Heart right ventricle (tissue), 16 donors: ENCODE measurements around the gene DOCK4. TPM values are rescaled to one million over a fixed set of nuclear protein-coding genes. Genes with fewer than 3 reads are reported as not detected.

ENCODE experiments used
- ATAC-seq, 8 donors: fragments of 200-7000 bp; cut with Tn5 transposase; one replicate each; pipeline ENCODE4 v1.9.1; 2020; ENCODE audit warnings: mild to moderate bottlenecking in 8 of 8, moderate library complexity in 8 of 8, moderate number of reproducible peaks in 1 of 8
- DNase-seq, 2 donors: peaks; one replicate each; pipeline ENCODE4 v3.0.0-alpha.2; 2020
- H3K27ac ChIP-seq, 10 donors: fragments of 200-600 bp; sonication (generic) in 2 of 10; one replicate each; pipeline versions ENCODE4 v1.5.0 to v1.8.0; 2020 to 2022; ENCODE audit warnings: mild to moderate bottlenecking in 3 of 10
- H3K27me3 ChIP-seq, 7 donors: fragments of 200-600 bp; one replicate each; pipeline ENCODE4 v1.8.0; 2021 to 2022; ENCODE audit warnings: mild to moderate bottlenecking in 2 of 7
- H3K36me3 ChIP-seq, 9 donors: fragments of 200-600 bp; sonication (generic) in 1 of 9; one replicate each; pipeline versions ENCODE4 v1.5.0 to v1.8.0; 2020 to 2022; ENCODE audit warnings: mild to moderate bottlenecking in 2 of 9
- H3K4me1 ChIP-seq, 9 donors: fragments of 200-600 bp; sonication (generic) in 1 of 9; one replicate each; pipeline versions ENCODE4 v1.5.0 to v1.8.0; 2020 to 2022; ENCODE audit warnings: mild to moderate bottlenecking in 4 of 9
- H3K4me3 ChIP-seq, 10 donors: fragments of 200-600 bp; sonication (generic) in 2 of 10; one replicate each; pipeline versions ENCODE4 v1.5.0 to v1.8.0; 2020 to 2022; ENCODE audit warnings: mild to moderate bottlenecking in 7 of 10, moderate library complexity in 2 of 10
- H3K9me3 ChIP-seq, 11 donors: fragments of 200-600 bp in 10 of 11; sonication (generic) in 2 of 11; one replicate each; pipeline versions ENCODE4 v1.5.0 to v1.8.0; 2013 to 2022; ENCODE audit warnings: mild to moderate bottlenecking in 2 of 11, control low read depth in 1 of 11, moderate library complexity in 1 of 11
- WGBS, 2 donors: extraction: QIAGEN DNeasy Blood & Tissue Kit; methylation state at CpG; one replicate each; pipeline ENCODE4 v1.1.7; 2013; ENCODE audit warnings: inconsistent platforms in 1 of 2; 5-methylcytosine and 5-hydroxymethylcytosine counted together
- intact Hi-C, 10 donors: fragments of 100-400 bp; cut with DNase I; formaldehyde crosslinking; loops; one replicate each; pipeline versions ENCODE4 v1.11.1 to v1.14.2; 2022
- polyA plus RNA-seq, 2 donors: library from polyadenylated mRNA; stranded (reverse); fragments of 200-250 nt; gene quantifications; one replicate each; pipeline ENCODE4 v1.2.3, GENCODE V29; 2013
- total RNA-seq, 10 donors: library from RNA; stranded (reverse); fragmentation: NEBNext Ultra II Directional in 3 of 10; extraction: Animal tissue kit (Norgen Biotek cat#: 25700) in 3 of 10; gene quantifications; one replicate each; pipeline versions ENCODE4 v1.2.1 to v1.2.4, GENCODE V29; 2021 to 2023
- TF ChIP-seq, protein P1 (sequence below), 9 donors: fragments of 200-600 bp; sonication (generic) in 2 of 9; IDR thresholded peaks; one replicate each; pipeline versions ENCODE4 v1.5.0 to v1.8.0; 2021 to 2022; ENCODE audit warnings: antibody characterized with exemption in 9 of 9, mild to moderate bottlenecking in 5 of 9, moderate library complexity in 1 of 9
- donor health status: Arrhythmogenic right ventricular cardiomyopathy.
- donor health status: ischemic (EF 13 %, LVEDD 7.1; RV severe dilation, severe dysfunction).
- donor health status: healthy with polysubstance abuse.
- donor health status: DM: no; HTN: yes; CAD: no.
- donor health status: DM: no; HTN: no; CAD: no.
- donor health status: ischemic (EF 25% LVEDD 6.9; RV normal size, moderate dysfunction).
- donor health status: ischemic (EF 25% LVEDD 5.7; RV mildly dilated, moderate dysfunction).
- donor health status: healthy.
- donor health status: DM: yes; HTN: yes; CAD: no.
- donor health status: Ischemic cardiomyopathy.
- donor health status: ischemic (EF 35%, LVEDD 5.7; RV mildly dilated, moderate dysfunction).
- donor health status: nonischemic (EF 11% LVEDD 7.7; RV severe dilation, severe dysfunction).
- donor health status: DM: yes; HTN: yes; CAD: no.
- donor health status: PGD.
- donor health status: ischemic (EF 29% LVEDD 5.4; RV normal size, mild dysfunction).
- donor health status: nonischemic (EF 23%, LVEDD 6.1; RV moderate dilation, normal function).

DOCK4 gene
- total and polyA plus RNA-seq, 12 donors, result 2.6 to 26.8 (median 14.7) TPM

DNA sequence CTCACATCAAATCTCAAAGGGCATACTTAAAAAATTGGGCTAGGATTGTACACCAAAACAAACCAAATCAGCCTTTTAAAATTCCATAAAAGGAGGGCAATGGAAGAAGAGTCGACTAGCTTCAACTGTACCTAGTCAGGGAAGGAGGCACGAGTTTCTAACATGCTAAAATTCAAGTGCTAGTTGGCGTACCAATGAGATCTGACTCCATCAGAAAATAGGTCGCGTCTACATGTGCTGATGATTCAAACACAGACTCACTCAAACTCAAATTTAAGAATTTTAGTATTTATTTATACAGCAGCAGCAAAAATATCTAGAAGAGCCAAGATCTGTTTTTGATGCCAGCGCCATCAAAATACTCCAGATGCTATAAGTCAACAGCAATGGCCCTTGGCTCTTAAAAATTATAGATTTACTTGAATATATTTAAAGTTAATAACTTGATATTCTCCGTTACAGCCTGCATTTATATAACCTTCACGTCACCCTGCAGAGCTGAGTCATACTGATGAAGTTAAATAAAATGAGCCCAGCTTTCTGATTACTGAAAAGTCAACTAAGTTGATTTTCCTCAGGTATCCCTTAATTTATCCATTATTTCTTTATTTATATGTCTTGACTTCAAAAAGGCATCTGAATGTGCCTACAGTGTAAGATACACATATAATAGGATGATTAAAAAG is 341.8 kb downstream of the DOCK4 start:
- Histone ChIP-seq H3K4me1 (peaks cover 0 to 19% (median 5%) of the 10 kb centered on the region in 9 donors), H3K27ac (no peak overlapping the region), H3K9me3 (no peaks in the 10 kb centered on the region), H3K36me3 (peaks cover 0 to 82% (median 8%) of the 10 kb centered on the region in 9 donors), H3K27me3 (no peaks in the 10 kb centered on the region), H3K4me3 (no peak overlapping the region)
- TF ChIP-seq, protein P1, sequence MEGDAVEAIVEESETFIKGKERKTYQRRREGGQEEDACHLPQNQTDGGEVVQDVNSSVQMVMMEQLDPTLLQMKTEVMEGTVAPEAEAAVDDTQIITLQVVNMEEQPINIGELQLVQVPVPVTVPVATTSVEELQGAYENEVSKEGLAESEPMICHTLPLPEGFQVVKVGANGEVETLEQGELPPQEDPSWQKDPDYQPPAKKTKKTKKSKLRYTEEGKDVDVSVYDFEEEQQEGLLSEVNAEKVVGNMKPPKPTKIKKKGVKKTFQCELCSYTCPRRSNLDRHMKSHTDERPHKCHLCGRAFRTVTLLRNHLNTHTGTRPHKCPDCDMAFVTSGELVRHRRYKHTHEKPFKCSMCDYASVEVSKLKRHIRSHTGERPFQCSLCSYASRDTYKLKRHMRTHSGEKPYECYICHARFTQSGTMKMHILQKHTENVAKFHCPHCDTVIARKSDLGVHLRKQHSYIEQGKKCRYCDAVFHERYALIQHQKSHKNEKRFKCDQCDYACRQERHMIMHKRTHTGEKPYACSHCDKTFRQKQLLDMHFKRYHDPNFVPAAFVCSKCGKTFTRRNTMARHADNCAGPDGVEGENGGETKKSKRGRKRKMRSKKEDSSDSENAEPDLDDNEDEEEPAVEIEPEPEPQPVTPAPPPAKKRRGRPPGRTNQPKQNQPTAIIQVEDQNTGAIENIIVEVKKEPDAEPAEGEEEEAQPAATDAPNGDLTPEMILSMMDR (IDR thresholded peaks at IDR 0.05), result no peak
- DNase-seq (no peak), ATAC-seq (no peak)
- intact Hi-C loops, result loop anchor here in 1 of 10 donors (10.0 kb wide), 1 partner anchor 340 kb away; the partner anchor contains the start of genes DOCK4 and ZNF277
- 94 to 96% methylated on average over 8 of the region's 8 CpGs for WGBS, 2 donors

- Histone ChIP-seq H3K36me3 (peaks cover 0 to 74% (median 8%) of the 10 kb centered on the region in 9 donors), H3K4me3 (no peak overlapping the region), H3K4me1 (peaks cover 0 to 19% (median 5%) of the 10 kb centered on the region in 9 donors), H3K27me3 (no peaks in the 10 kb centered on the region), H3K27ac (no peak overlapping the region), H3K9me3 (no peaks in the 10 kb centered on the region)
- intact Hi-C loops, result loop anchor here in 1 of 10 donors (10.0 kb wide), 1 partner anchor 342 kb away; the partner anchor contains the start of genes DOCK4 and ZNF277
- TF ChIP-seq, protein P1 (IDR thresholded peaks at IDR 0.05), result no peak
- 86% methylated on average over 7 of the region's 7 CpGs for WGBS, 2 donors
- ATAC-seq (no peak), DNase-seq (no peak)
Measured at GRCh38 chr7:111863269-111863668, 342.9 kb downstream of the DOCK4 start.

- no peak for ATAC-seq
- H3K27ac ChIP-seq, result no peak overlapping the region
- H3K4me3 ChIP-seq, result no peak overlapping the region
- WGBS, 2 donors, result 87 to 93% methylated on average over 6 of the region's 6 CpGs
- no peaks in the 10 kb centered on the region for H3K9me3 ChIP-seq
- peaks cover 0 to 5% (median 0%) of the 10 kb centered on the region in 9 donors for H3K4me1 ChIP-seq
- H3K36me3 ChIP-seq, result peaks cover 0 to 52% (median 8%) of the 10 kb centered on the region in 9 donors
- no peak for DNase-seq
- intact Hi-C loops, result loop anchor here in 1 of 10 donors (10.0 kb wide), 1 partner anchor 345 kb away; the partner anchor contains the start of genes DOCK4 and ZNF277
- no peaks in the 10 kb centered on the region for H3K27me3 ChIP-seq
- TF ChIP-seq, protein P1 (IDR thresholded peaks at IDR 0.05), result no peak
Measured at GRCh38 chr7:111860248-111860647, 346.0 kb downstream of the DOCK4 start.

GRCh38 chr7:111858331-111858730 is 347.9 kb downstream of the DOCK4 start:
- no peak for ATAC-seq
- no peak for DNase-seq
- H3K27me3 ChIP-seq, result no peaks in the 10 kb centered on the region
- peaks cover 0 to 9% (median 0%) of the 10 kb centered on the region in 9 donors for H3K4me1 ChIP-seq
- TF ChIP-seq, protein P1 (IDR thresholded peaks at IDR 0.05), result no peak
- no peak overlapping the region for H3K4me3 ChIP-seq
- 91 to 94% methylated on average over 3 of the region's 3 CpGs for WGBS, 2 donors
- H3K9me3 ChIP-seq, result no peaks in the 10 kb centered on the region
- H3K36me3 ChIP-seq, result peaks cover 0 to 41% (median 8%) of the 10 kb centered on the region in 9 donors
- H3K27ac ChIP-seq, result no peak overlapping the region
- intact Hi-C loops, result loop anchor here in 8 of 10 donors (5.0 to 10.0 kb wide), 5 partner anchors 91 to 556 kb away; no protein-coding TSS in a partner anchor
